ENCODE measurements around the gene DAB1.

Gene DAB1

DNA sequence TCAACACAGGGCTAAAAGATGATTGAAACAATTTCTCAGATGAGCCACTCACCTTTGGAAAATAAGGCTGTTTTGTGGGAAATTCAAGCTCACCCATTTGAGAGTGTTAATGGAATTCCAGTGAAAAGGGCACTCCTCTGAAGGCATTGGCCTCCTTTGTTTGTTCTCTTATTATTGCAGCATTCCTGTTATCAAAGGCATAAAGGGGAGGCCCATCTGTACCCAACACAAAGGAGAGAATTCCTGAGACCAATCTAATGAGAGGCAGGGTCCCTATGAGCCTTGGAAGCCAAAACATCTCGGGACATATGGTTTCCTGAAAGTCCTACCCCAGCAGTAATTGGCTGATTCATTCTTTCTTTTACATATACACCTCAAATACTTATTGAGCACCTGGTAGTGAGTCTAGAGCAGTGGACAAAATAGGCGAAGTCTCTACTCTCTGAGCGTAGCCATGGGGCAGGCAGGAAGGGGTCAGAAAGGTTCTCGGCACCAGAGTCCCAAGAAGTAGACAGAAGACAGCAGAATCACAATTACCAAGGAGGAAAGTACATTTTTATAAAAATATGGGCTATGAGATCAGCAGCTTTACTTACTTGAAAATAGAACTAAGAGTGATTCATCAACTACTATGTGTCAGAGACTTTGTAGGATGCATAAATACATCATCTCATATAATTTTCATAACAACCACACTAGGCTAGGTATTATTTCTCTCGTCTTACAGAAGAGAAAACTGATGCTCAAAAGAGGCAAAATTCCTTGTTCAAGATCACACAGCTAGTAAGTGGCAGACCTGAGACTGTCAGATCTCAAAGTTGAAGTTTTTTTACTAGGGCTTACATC, 218.7 kb downstream of the DAB1 start:
- H3K4me3 ChIP-seq (ENCODE audit: low read length): no peak overlapping the region
- no peak for DNase-seq (ENCODE audit: low read depth, low spot score)

DNA sequence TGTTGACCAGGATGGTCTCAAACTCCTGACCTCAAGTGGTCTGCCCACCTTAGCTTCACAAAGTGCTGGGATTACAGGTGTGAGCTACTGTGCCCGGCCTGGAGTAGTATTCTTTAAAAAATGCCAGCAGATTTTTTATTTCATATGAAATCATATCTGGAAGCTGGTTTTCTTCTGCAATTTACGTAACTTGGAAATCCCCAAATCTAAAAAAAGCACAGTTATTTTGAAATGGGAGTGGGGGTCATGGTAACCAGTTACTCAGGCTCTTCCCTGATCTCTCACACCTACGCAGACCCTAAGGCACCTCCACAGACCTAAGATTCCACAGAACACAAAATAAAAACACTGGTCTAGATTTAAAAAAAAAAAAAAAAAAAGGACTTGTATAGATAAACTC, 219.8 kb downstream of the DAB1 start:
- H3K4me3 ChIP-seq (ENCODE audit: low read length): no peak overlapping the region
- no peak for DNase-seq (ENCODE audit: low read depth, low spot score)

DNA sequence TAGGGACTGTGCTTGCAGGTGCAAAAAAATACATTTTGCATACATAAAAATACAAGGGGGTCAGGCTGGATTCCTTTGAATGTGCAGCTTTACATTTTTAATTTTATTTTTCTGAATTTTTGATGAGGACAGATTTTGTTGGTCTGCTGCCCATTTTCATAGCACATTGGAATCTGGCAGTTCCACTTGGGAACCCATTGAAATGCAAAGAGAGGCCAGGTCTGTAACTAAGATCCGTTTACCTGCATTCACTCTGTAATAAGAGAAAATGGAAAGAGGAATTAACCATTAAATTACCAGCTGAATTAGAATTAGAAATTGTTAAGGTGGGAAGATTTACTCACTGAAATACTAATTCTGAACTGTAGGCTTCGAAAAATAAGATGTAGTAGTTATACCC, 221.6 kb downstream of the DAB1 start:
- DNase-seq (ENCODE audit: low read depth, low spot score): no peak
- H3K4me3 ChIP-seq (ENCODE audit: low read length): no peak overlapping the region

DNA sequence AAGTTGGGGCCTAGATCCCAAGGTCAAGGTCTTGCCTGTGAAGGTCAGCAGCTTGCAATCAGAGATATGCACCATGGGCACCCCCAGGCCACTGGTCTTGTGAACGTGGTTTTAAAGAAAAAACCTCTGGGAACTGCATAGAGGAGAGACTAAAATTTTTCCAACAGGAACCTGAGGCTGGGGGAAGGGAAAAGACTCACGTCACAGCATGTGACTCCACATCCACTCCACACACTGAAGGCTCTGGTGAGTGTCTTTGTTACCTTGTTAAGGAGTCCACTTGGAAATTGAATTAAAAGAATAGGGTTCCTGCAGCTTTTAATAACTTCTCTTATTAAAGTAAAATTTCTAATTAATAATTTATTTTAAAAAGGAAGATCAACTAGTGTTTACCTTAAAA, 224.9 kb downstream of the DAB1 start:
- no peak overlapping the region for H3K4me3 ChIP-seq (ENCODE audit: low read length)
- DNase-seq (ENCODE audit: low read depth, low spot score): no peak

DNA sequence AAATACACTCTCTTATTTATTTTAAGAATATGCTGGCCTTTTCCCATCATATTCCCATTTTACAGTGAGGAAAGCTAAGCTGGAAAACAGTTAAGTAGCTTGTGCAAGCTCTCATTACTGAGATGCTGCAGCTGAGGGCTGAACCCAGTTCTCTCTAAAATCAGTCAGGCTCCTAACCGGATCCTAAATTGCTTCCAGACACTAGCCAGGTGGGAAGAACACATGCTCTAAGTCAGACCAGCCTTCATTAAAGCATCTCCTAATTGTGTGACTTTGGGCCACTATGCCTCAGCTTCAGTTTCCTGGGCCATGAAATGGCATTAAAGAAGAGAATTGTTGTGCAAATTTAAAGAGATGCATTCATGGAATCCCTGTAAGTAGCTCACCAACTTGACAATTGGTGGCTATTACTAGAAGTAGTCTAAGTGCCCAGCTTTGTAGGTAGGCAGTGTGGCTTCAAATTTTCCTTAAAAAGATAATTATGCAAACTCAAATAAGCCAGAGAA, 228.4 kb downstream of the DAB1 start:
- no peak overlapping the region for H3K4me3 ChIP-seq (ENCODE audit: low read length)
- DNase-seq (ENCODE audit: low read depth, low spot score): no peak

DNA sequence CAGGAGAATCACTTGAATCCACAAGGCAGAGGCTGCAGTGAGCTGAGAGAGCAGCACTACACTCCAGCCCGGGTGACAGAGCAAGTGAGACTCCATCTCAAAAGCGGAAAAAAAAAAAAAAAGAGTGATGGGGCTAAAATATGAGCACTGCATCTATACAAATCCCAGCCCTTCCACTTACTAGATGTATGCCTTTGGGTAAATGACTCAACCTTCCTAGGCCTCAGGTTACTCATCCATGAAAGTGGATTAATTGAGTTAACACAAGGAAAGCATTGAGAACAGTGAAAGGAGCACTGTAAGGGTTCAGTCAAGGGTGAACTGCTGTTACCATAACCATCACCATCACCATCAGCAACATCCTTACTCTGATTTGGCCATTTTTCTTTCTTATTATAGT, 231.6 kb downstream of the DAB1 start:
- DNase-seq (ENCODE audit: low read depth, low spot score): no peak
- no peak overlapping the region for H3K4me3 ChIP-seq (ENCODE audit: low read length)

DNA sequence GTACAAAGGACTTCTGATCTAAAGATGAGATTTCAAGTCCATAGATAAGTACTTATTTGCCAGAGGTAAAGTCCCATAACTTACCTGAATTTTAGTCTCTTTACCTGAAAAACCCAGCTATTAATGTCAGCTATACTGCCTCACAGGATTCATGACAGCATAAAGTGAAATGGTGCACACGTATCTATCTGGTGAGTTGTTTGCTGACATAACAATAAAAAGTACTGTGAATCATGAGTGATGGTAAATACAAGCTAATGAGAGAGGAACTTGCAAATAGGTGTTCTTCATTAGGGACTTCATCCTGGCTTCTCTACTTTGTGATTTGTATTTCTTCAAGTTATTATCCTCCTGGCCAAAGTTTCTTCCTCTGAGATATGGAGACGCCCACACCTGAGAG, 233.0 kb downstream of the DAB1 start:
- no peak for DNase-seq (ENCODE audit: low read depth, low spot score)
- H3K4me3 ChIP-seq (ENCODE audit: low read length): no peak overlapping the region

DNA sequence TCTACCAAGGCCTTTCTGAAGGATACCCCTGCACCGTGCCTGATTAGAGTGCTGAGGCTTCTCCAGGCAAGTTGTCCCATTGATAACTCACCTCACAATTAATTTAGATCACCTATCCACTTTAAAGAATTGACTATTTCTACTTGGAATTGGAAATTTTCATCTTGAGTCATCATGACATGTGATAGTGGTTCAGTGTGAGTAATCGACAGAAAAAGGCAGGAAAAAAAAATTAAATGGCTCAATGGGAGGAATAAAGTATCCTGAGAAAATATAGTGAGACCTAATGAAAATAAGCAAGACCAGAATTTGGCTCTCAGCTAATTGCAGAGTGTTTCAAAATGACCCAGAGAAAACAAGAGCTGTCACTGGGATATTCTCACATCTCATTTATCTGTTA, 235.7 kb downstream of the DAB1 start:
- no peak overlapping the region for H3K4me3 ChIP-seq (ENCODE audit: low read length)
- DNase-seq (ENCODE audit: low read depth, low spot score): no peak

DNA sequence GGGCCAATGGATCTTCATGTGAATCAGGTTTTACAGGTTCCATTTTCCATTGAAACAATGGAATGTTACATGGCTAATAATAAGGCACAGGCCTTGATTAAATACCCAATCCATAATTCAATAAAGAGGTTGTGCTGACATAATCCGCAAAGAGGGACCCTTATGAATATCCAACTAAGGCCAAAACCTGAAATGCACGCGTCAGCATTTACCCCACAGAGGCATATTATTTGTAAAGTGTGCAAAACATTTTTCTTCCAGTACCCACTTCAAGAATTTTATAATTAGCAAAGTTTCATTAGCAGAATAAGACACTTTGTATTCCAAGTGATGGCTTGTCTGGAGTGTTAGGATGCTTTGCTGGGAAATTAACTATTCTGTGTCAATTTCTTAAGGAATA, 237.4 kb downstream of the DAB1 start:
- no peak overlapping the region for H3K4me3 ChIP-seq (ENCODE audit: low read length)
- no peak for DNase-seq (ENCODE audit: low read depth, low spot score)

DNA sequence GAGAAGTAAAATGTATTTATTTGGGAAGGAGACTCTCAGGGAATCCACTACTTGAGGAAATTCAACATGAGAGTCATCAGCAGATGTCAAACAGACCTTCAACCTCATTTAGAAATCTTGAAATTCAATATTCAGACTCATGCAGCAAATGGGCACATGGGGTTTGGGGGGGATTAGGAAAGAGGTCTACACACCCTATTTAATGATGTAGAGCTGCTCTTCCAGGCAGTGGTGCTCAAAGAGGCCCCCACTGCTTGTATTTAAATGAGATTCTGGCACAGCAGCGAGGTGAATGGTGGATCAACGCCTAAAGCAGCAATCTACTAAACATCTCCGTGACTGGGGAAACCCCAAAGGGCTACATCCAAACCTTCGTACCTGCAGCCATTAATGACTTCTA, 244.9 kb downstream of the DAB1 start:
- no peak for DNase-seq (ENCODE audit: low read depth, low spot score)
- H3K4me3 ChIP-seq (ENCODE audit: low read length): no peak overlapping the region

DNA sequence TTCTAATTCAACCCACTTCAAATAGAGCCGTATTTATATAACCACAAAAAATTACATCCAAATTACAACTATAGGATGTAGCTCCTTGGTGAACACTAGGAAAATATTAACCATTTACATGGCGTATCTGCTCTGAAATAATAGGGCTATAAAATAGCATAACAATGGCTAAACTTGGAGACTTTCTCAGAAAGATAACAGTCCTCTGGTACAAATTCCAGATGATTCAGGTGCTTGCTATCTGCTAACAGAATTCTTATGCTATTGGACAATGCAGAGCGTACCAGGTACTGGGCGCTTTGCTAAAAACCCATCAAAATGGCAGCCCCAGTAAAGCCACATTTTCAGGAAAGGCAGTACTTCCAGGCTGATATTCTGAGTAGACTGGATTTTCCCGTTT, 248.4 kb downstream of the DAB1 start:
- H3K4me3 ChIP-seq (ENCODE audit: low read length): no peak overlapping the region
- no peak for DNase-seq (ENCODE audit: low read depth, low spot score)

DNA sequence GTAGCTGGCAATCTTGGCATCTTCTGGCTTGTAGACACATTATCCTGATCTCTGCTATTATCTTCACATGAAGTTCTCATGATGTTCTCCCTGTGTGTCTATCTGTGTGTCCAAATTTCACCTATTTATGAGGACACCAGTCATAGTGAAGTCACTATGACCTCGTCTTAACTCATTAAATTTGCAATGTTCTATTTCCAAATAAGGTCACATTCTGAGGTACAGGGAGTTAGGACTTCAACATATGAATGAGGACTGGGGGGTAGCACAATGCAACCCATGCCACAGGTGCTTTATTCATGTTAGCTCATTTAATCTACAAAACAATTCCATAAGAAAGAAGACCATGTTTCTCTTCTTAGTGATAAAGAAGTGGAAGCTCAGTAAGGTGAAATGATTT, 251.8 kb downstream of the DAB1 start:
- no peak overlapping the region for H3K4me3 ChIP-seq (ENCODE audit: low read length)
- no peak for DNase-seq (ENCODE audit: low read depth, low spot score)

DNA sequence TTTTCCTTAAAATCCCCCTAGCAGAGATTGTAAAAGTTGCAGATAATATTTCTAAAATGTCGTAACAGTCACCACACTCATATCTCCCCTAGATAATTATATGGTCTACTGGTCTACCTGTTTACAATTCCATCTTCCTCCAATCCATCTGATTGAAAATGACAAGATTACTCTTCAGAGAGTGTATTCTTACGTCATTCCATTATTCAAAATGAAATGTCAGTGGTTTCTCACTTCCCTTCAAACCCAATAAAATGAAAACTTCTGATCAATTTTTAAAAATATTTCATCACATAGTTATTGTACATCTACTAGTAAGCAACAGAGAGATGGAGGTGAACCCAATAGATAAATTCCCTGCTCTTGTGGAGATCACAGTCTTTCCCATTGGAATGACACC, 255.9 kb downstream of the DAB1 start:
- DNase-seq (ENCODE audit: low read depth, low spot score): no peak
- H3K4me3 ChIP-seq (ENCODE audit: low read length): no peak overlapping the region

DNA sequence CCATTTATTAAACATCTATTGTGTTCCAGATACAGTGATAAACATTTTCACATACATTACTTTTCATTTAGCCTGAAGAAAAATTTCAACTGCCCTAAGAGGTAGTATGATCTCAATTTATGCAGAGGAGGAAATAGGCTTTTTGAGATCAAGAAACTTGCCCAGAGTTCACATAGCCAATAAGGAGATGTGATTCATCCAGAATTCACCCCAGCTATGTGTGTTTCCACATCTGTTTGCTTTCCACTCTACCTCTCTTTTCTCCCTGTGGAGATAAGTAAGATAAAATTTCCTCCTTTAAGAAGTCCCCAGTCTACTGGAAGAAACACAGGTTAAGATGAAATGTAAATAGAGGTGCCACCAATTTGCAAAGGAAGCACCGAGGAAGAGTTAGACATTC, 258.3 kb downstream of the DAB1 start:
- no peak overlapping the region for H3K4me3 ChIP-seq (ENCODE audit: low read length)
- no peak for DNase-seq (ENCODE audit: low read depth, low spot score)

DNA sequence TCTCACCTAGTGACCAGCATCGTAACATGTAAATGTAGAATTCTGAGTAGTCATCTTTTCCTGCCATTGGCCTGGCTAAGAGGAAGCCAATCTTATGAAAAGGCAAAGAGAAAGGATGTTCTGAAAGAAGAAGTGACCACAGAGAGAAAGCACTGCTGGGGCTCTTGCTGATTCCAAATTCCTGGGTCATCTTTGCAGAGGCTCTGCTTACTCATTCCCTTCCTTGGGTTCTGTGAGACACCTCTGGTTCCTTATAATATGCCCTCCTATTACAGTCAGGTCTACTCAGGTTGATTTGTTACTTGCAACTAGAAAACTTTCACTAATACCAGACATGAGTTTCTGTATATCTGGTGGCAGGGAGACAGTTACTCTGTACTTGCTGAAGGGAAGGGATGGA, 259.3 kb downstream of the DAB1 start:
- no peak overlapping the region for H3K4me3 ChIP-seq (ENCODE audit: low read length)
- no peak for DNase-seq (ENCODE audit: low read depth, low spot score)

DNA sequence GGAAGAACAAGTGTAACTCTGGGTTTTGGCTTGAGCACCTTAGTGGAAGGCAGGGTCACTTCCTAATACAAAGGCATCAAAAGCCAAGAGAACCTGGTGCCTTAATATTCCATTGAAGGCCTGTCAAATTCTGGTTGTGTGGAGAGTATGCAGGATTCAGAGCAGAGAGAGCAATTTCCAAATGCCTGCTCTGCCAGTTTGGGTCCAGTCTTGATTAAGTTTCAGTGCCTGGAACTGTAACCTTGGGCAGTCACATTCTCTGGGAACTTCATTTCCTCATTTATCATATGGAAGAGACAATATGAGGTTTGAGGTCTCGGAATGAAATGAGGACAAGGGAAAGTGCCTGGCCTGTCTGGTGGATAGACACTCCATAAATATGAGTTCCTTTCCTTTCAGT, 260.1 kb downstream of the DAB1 start:
- H3K4me3 ChIP-seq (ENCODE audit: low read length): no peak overlapping the region
- no peak for DNase-seq (ENCODE audit: low read depth, low spot score)

DNA sequence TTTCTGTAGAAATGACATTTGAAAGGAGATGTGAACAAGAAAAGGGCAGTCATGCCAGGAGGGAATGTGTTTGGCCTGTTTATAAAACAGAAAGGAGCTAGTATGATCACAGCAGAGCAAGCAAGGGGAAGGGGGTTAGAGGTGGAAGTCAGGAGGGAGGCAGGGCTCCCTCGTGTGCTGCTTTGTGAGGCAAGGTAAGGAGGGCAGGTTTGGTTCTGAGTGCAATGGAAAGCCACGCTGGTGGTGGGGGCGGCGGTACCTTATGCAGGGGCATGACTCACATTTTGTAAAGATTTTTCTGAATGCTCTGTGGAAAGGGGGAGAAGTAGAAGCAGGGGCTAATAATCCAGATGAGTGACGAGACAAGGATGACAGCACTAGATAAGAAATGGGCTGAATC, 260.5 kb downstream of the DAB1 start:
- DNase-seq (ENCODE audit: low read depth, low spot score): no peak
- no peak overlapping the region for H3K4me3 ChIP-seq (ENCODE audit: low read length)

DNA sequence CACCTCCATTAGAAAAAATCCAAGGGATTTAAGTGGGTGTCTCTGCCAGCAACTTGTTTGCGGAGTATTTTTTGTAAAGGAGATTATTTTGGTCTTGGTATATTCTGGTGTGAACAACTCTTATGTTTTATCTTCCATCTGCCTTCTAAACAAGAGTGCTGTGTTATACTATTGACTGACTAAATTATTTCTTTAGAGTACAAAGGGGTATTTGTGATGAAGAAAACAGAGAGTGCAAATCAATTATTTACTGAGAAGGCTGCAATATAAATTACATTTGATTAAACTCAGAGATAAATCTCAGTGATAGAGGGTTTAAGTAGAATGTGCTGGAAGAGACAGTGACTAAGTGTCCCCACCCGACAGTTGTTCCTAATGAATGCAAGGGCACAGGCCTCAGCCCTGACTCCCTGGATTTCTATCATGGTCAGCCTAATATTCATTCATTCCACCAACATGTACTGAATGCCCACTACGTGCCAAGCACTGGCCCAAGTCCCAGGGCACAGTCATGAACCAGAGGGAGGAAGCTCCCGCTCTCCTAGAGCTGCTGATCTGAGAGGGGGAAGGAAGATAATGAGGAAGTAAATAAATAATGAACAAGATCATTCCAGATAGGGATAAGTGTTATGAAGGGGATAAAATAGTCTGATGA, 261.1 kb downstream of the DAB1 start:
- H3K4me3 ChIP-seq (ENCODE audit: low read length): no peak overlapping the region
- DNase-seq (ENCODE audit: low read depth, low spot score): no peak

DNA sequence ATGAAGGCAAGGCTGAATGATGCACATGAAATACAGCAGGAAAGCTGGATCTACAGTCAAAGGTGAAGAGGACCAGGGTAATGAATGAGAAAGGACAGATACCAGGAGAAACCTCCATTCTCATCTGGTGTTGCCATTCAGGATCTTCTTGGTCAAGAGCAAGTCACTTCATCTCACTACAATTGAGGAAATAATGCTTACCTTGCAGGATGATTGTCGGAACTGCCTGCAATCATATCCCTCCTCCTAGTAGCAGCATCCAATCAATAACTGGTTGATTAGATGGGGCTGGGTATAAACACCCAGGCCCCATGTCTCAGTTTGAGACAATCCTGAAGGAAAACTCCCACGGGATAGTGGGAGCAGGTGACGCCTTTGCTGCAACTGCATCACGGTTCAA, 263.3 kb downstream of the DAB1 start:
- H3K4me3 ChIP-seq (ENCODE audit: low read length): no peak overlapping the region
- DNase-seq (ENCODE audit: low read depth, low spot score): no peak

DNA sequence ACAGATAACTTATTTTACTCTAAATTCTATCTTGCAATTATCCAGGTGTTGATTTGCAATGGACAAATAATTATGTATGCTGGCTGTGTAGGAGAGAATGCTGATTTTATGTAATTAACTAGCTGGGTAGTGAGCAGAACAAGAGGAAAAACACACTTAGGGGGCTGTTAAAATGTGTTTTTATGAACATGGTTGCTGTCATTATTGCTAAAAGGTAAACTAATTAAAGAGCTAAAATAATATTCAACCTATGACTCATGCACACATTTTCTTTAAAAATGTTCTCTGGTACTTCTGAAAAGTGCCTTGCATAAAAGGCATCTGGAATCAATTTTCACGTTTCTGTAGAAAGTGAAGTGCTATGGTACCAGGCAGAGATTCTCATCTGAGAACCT, 265.3 kb downstream of the DAB1 start:
- no peak overlapping the region for H3K4me3 ChIP-seq (ENCODE audit: low read length)
- no peak for DNase-seq (ENCODE audit: low read depth, low spot score)

Data from Jurkat, Clone E6-1 (cell line).